ENCODE data around the gene PNPLA4. TPM values are rescaled to one million over a fixed set of nuclear protein-coding genes. Genes with fewer than 3 reads are reported as not detected.

The PNPLA4 gene
- total RNA-seq, result 10 to 100 TPM; 13.5 to 22.8 TPM
- 10 to 100 TPM; 11.1 to 13.2 TPM for polyA plus RNA-seq
- long read RNA-seq, donor 1, transcript PNPLA4-201 (7 exons, 3,372 nt), result major isoform, 5 of 5 reads
- long read RNA-seq, donor 1, partial matches to known transcripts, result 0 of 5 reads
- long read RNA-seq, donor 1, other reads (novel, unspliced or antisense), result 0 of 5 reads
- long read RNA-seq, donor 2, partial matches to known transcripts, result 0 of 3 reads
- long read RNA-seq, donor 2, other reads (novel, unspliced or antisense), result 0 of 3 reads
- long read RNA-seq, donor 3, partial matches to known transcripts, result 0 of 2 reads
- long read RNA-seq, donor 3, other reads (novel, unspliced or antisense), result 0 of 2 reads
- long read RNA-seq, donor 4, partial matches to known transcripts, result 0 of 4 reads
- long read RNA-seq, donor 4, other reads (novel, unspliced or antisense), result 0 of 4 reads
- long read RNA-seq, donor 5, transcript PNPLA4-201 (7 exons, 3,372 nt), result major isoform, 8 of 10 reads
- long read RNA-seq, donor 5, partial matches to known transcripts, result 0 of 10 reads
- long read RNA-seq, donor 5, other reads (novel, unspliced or antisense), result 0 of 10 reads

DNA sequence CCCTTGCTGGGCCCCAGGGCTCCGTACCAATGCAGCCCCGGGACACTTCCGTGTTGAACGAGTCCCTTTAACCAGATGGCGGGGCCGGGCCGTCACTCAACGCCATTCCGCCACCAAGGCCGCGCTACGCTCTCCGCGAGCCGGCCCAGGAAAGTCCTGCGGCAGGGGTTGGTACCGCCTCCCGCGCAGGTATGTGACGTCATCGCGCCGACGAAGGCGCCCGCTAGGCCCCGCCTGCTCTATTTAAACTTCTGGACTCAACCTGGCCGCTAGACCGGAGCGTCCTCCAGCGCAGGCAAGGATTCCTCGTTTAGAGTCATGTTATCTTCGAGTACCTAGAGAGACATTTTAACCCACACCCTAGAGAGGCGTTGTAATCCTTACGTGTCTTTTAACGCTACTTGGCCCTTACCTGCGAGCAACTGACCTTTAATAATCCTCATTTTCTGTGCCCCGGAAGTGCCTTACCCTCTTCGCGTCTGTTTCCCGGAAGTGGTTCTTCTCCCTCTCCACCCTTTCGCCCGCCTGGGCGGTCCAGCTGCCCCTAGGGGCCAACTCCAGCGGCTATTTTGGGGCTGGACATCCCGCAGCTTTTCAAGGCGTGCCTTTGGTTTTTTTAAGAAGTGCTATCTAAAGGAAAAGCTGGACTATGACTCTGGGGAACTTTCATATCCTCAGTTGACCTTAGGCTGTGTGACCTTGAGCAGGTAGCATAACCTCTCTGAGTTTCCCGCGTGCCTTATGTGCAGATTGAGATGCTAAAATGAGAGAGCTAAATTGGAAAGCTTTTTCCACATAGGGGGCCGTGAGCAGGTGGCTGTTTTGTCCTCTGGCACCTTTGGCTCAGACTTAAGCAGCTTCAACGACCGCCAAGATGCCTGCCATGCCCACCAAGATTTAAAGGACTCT is at the start of gene PNPLA4:
PNPLA4 (minus strand) TSS at position 155 of the 909 bp plus-strand sequence. CDS start 1,294 bp downstream, outside the sequence.
- peaks cover 0 to 8% (median 0%) of the 10 kb centered on the region in 5 donors for H3K4me1 ChIP-seq (ENCODE audit: control insufficient read depth in 5 of 5, insufficient read depth in 5 of 5, low read length in 5 of 5)

GRCh38 chrX:7972586-7972985 is 45.4 kb upstream of the PNPLA4 start:
- no peak for ATAC-seq (ENCODE audit: insufficient read depth, low FRiP score)
- no peaks in the 10 kb centered on the region for H3K4me1 ChIP-seq (ENCODE audit: control insufficient read depth in 5 of 5, insufficient read depth in 5 of 5, low read length in 5 of 5)
- TF ChIP-seq, protein P1, sequence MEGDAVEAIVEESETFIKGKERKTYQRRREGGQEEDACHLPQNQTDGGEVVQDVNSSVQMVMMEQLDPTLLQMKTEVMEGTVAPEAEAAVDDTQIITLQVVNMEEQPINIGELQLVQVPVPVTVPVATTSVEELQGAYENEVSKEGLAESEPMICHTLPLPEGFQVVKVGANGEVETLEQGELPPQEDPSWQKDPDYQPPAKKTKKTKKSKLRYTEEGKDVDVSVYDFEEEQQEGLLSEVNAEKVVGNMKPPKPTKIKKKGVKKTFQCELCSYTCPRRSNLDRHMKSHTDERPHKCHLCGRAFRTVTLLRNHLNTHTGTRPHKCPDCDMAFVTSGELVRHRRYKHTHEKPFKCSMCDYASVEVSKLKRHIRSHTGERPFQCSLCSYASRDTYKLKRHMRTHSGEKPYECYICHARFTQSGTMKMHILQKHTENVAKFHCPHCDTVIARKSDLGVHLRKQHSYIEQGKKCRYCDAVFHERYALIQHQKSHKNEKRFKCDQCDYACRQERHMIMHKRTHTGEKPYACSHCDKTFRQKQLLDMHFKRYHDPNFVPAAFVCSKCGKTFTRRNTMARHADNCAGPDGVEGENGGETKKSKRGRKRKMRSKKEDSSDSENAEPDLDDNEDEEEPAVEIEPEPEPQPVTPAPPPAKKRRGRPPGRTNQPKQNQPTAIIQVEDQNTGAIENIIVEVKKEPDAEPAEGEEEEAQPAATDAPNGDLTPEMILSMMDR (IDR thresholded peaks at IDR 0.05; ENCODE audit: control extremely low read depth, extremely low read depth), result no peak

More for the DNA sequence above, at the start of gene PNPLA4:
- DNase-seq (peak; percentile 84 to 91 (median 90)), ATAC-seq (ENCODE audit: insufficient read depth, low FRiP score) (peak; percentile 96)
- H3K4me3 ChIP-seq, result peak within 1 kb of the TSS; percentile 68
- peaks cover 0 to 5% (median under 1%) of the 10 kb centered on the region in 4 donors for H3K36me3 ChIP-seq (ENCODE audit: control insufficient read depth in 4 of 4, insufficient read depth in 4 of 4, low read length in 4 of 4)
- H3K27ac ChIP-seq (ENCODE audit: low read depth in 1 of 2, low read length in 1 of 2), result peak within 1 kb of the TSS; percentile 90 to 93
- H3K9ac ChIP-seq (ENCODE audit: insufficient read depth in 1 of 2, low read length in 2 of 2), result peak within 1 kb of the TSS; percentile 63 to 89
- peaks cover 0 to 21% (median 7%) of the 10 kb centered on the region in 3 donors for H3K27me3 ChIP-seq (ENCODE audit: control insufficient read depth in 3 of 3, insufficient read depth in 3 of 3, low read length in 2 of 3)
- no peaks in the 10 kb centered on the region for H3K9me3 ChIP-seq (ENCODE audit: control insufficient read depth in 4 of 4, insufficient read depth in 3 of 4, low read length in 3 of 4)
- 8 to 12% methylated on average over 29 to 52 of the region's 52 CpGs for WGBS, 2 donors
- TF ChIP-seq, protein P1 (IDR thresholded peaks at IDR 0.05; ENCODE audit: control extremely low read depth, extremely low read depth), result no peak

GRCh38 chrX:7970428-7970827 is 43.2 kb upstream of the PNPLA4 start:
- Histone ChIP-seq H3K4me1 (ENCODE audit: control insufficient read depth in 5 of 5, insufficient read depth in 5 of 5, low read length in 5 of 5) (no peaks in the 10 kb centered on the region), H3K27ac (ENCODE audit: low read depth in 1 of 2, low read length in 1 of 2) (no peak overlapping the region), H3K36me3 (ENCODE audit: control insufficient read depth in 4 of 4, insufficient read depth in 4 of 4, low read length in 4 of 4) (no peaks in the 10 kb centered on the region), H3K9me3 (ENCODE audit: control insufficient read depth in 4 of 4, insufficient read depth in 3 of 4, low read length in 3 of 4) (no peaks in the 10 kb centered on the region), H3K9ac (ENCODE audit: insufficient read depth in 1 of 2, low read length in 2 of 2) (no peak overlapping the region), H3K27me3 (ENCODE audit: control insufficient read depth in 3 of 3, insufficient read depth in 3 of 3, low read length in 2 of 3) (peaks cover 0 to 20% (median 14%) of the 10 kb centered on the region in 3 donors), H3K4me3 (no peak overlapping the region)
- DNase-seq, result no peak
- 88 to 89% methylated on average over 4 of the region's 4 CpGs for WGBS, 2 donors
- TF ChIP-seq, protein P1 (IDR thresholded peaks at IDR 0.05; ENCODE audit: control extremely low read depth, extremely low read depth), result no peak
- no peak for ATAC-seq (ENCODE audit: insufficient read depth, low FRiP score)

More at GRCh38 chrX:7972586-7972985, 45.4 kb upstream of the PNPLA4 start:
- Histone ChIP-seq H3K4me3 (no peak overlapping the region), H3K9ac (ENCODE audit: insufficient read depth in 1 of 2, low read length in 2 of 2) (no peak overlapping the region), H3K9me3 (ENCODE audit: control insufficient read depth in 4 of 4, insufficient read depth in 3 of 4, low read length in 3 of 4) (no peaks in the 10 kb centered on the region), H3K27ac (ENCODE audit: low read depth in 1 of 2, low read length in 1 of 2) (no peak overlapping the region), H3K36me3 (ENCODE audit: control insufficient read depth in 4 of 4, insufficient read depth in 4 of 4, low read length in 4 of 4) (no peaks in the 10 kb centered on the region), H3K27me3 (ENCODE audit: control insufficient read depth in 3 of 3, insufficient read depth in 3 of 3, low read length in 2 of 3) (peaks cover 0 to 19% (median 12%) of the 10 kb centered on the region in 3 donors)
- no peak for DNase-seq
- 68 to 86% methylated on average over 2 of the region's 2 CpGs for WGBS, 2 donors
